H1 (cell line): ENCODE data around the gene ITPKB. TPM values are rescaled to one million over a fixed set of nuclear protein-coding genes. Genes with fewer than 3 reads are reported as not detected.

Source experiments
- CTCF ChIA-PET: fragments of 300-600 bp; sonication (Branson Sonifier 250); formaldehyde crosslinking; loops from one replicate; lab custom pipeline; 2021; ENCODE audit not compliant: partially characterized antibody; lab: Charles Lee
- POLR2A ChIA-PET: fragments of 300-600 bp; sonication (Branson Sonifier 250); formaldehyde crosslinking; loops from one replicate; lab custom pipeline; 2021; ENCODE audit warnings: inconsistent platforms; ENCODE audit not compliant: partially characterized antibody; lab: Charles Lee
- DNase-seq, 2 experiments: peaks; one replicate each; pipeline versions ENCODE4 v3.0.0 to v3.0.0-alpha.2; 2010 to 2022; ENCODE audit warnings: low spot score in 2 of 2, low read depth in 1 of 2, mixed read lengths in 1 of 2
- FAIRE-seq: peaks from 2 replicates; lab custom pipeline; 2011; peaks lifted over from hg19 to GRCh38; lab: Jason Lieb, UNC
- H2AFZ ChIP-seq: 2 replicates; pipeline ENCODE4 v1.8.1; 2012; ENCODE audit warnings: low read length, inconsistent platforms
- H2AK5ac ChIP-seq: 2 replicates; pipeline ENCODE4 v1.6.1; 2013; ENCODE audit warnings: low read depth, low read length
- H2BK120ac ChIP-seq: replicated peaks from 2 replicates; pipeline ENCODE3; 2013; ENCODE audit warnings: low read depth, low read length, inconsistent platforms
- H2BK12ac ChIP-seq: 2 replicates; pipeline ENCODE4 v1.6.1; 2013; ENCODE audit warnings: low read depth, low read length
- H2BK15ac ChIP-seq: 2 replicates; pipeline ENCODE4 v1.6.1; 2013; ENCODE audit warnings: low read length
- H2BK20ac ChIP-seq: 2 replicates; pipeline ENCODE4 v1.6.1; 2013; ENCODE audit warnings: low read length
- H2BK5ac ChIP-seq: 2 replicates; pipeline ENCODE4 v1.6.1; 2013; ENCODE audit warnings: low read depth, low read length
- H3K14ac ChIP-seq: 2 replicates; pipeline ENCODE4 v1.6.1; 2013; ENCODE audit warnings: inconsistent platforms; ENCODE audit not compliant: insufficient read length
- H3K18ac ChIP-seq: 2 replicates; pipeline ENCODE4 v1.6.1; 2013; ENCODE audit warnings: low read length; ENCODE audit errors: extremely low read depth
- H3K23ac ChIP-seq: 2 replicates; pipeline ENCODE4 v1.6.1; 2013; ENCODE audit warnings: inconsistent platforms; ENCODE audit not compliant: insufficient read length
- H3K23me2 ChIP-seq: 2 replicates; pipeline ENCODE4 v1.6.1; 2013; ENCODE audit warnings: low read depth, low read length
- H3K27ac ChIP-seq: 2 replicates; pipeline ENCODE4 v1.6.1; 2011; ENCODE audit warnings: low read depth, low read length, inconsistent platforms
- H3K27me3 ChIP-seq, 4 experiments: replicated peaks in 1 of 4; 1 replicate in 1 of 4; 2 replicates in 3 of 4; pipeline versions ENCODE4 v1.6.1 to v1.8.1; 2011 to 2013; ENCODE audit warnings: low read length in 3 of 4, mild to moderate bottlenecking in 3 of 4, inconsistent platforms in 2 of 4, mixed read lengths in 2 of 4, moderate library complexity in 1 of 4; ENCODE audit not compliant: control insufficient read depth in 3 of 4, insufficient read depth in 3 of 4; ENCODE audit errors: extremely low read depth in 1 of 4
- H3K36me3 ChIP-seq, 4 experiments: 2 replicates each; pipeline versions ENCODE4 v1.6.1 to v1.8.1; 2011 to 2013; ENCODE audit warnings: mild to moderate bottlenecking in 4 of 4, low read length in 3 of 4, moderate library complexity in 2 of 4, control low read depth in 1 of 4, inconsistent platforms in 1 of 4; ENCODE audit not compliant: insufficient read depth in 4 of 4, control insufficient read depth in 2 of 4
- H3K4ac ChIP-seq: replicated peaks from 2 replicates; pipeline ENCODE3; 2013; ENCODE audit warnings: low read length, low read depth, mixed read lengths, inconsistent platforms; ENCODE audit not compliant: insufficient read length
- H3K4me1 ChIP-seq, 4 experiments: replicated peaks in 1 of 4; 1 replicate in 1 of 4; 2 replicates in 3 of 4; pipeline versions ENCODE4 v1.6.1 to v1.8.1; 2011 to 2013; ENCODE audit warnings: low read length in 3 of 4, inconsistent platforms in 2 of 4, mixed read lengths in 1 of 4; ENCODE audit not compliant: insufficient read depth in 4 of 4, control insufficient read depth in 3 of 4
- H3K4me2 ChIP-seq, 2 experiments: 2 replicates each; pipeline versions ENCODE4 v1.6.1 to v1.8.1; 2011 to 2013; ENCODE audit warnings: low read depth in 2 of 2, low read length in 2 of 2, control low read depth in 1 of 2, inconsistent platforms in 1 of 2, mild to moderate bottlenecking in 1 of 2; ENCODE audit not compliant: insufficient read depth in 1 of 2
- H3K4me3 ChIP-seq, 4 experiments: fragments of 200-600, 300-600 bp in 1 of 4; sonication (generic), shearing (Covaris generic), sonication (Bioruptor Twin) in 1 of 4; 2 replicates each; pipeline versions ENCODE4 v1.5.1 to v1.8.1; 2011 to 2016; ENCODE audit warnings: low read length in 4 of 4, low read depth in 3 of 4, control low read depth in 2 of 4, inconsistent platforms in 2 of 4, mild to moderate bottlenecking in 2 of 4, mixed read lengths in 1 of 4, moderate library complexity in 1 of 4; ENCODE audit not compliant: insufficient read depth in 2 of 4; ENCODE audit errors: extremely low read depth in 1 of 4
- H3K56ac ChIP-seq: replicated peaks from 2 replicates; pipeline ENCODE3; 2013; ENCODE audit warnings: low read depth, mild to moderate bottlenecking, mixed read lengths, low read length, inconsistent platforms; ENCODE audit not compliant: insufficient read length
- H3K79me1 ChIP-seq: 2 replicates; pipeline ENCODE4 v1.6.1; 2013; ENCODE audit warnings: low read depth, low read length, control low read depth
- H3K79me2 ChIP-seq, 2 experiments: 2 replicates each; pipeline versions ENCODE4 v1.6.1 to v1.8.1; 2012 to 2013; ENCODE audit warnings: low read length in 2 of 2, mild to moderate bottlenecking in 2 of 2, inconsistent platforms in 1 of 2; ENCODE audit not compliant: insufficient read depth in 2 of 2, control insufficient read depth in 1 of 2
- H3K9ac ChIP-seq, 4 experiments: replicated peaks in 1 of 4; 1 replicate in 1 of 4; 2 replicates in 3 of 4; pipeline versions ENCODE4 v1.6.1 to v1.8.1; 2011 to 2013; ENCODE audit warnings: low read depth in 3 of 4, low read length in 3 of 4, control low read depth in 2 of 4, mild to moderate bottlenecking in 2 of 4, moderate library complexity in 2 of 4, inconsistent platforms in 1 of 4; ENCODE audit errors: extremely low read depth in 1 of 4
- H3K9me3 ChIP-seq, 2 experiments: 2 replicates each; pipeline versions ENCODE4 v1.6.1 to v1.8.1; 2012 to 2013; ENCODE audit warnings: mild to moderate bottlenecking in 2 of 2, moderate library complexity in 2 of 2, control low read depth in 1 of 2, inconsistent platforms in 1 of 2, low read depth in 1 of 2, low read length in 1 of 2, mixed read lengths in 1 of 2; ENCODE audit not compliant: insufficient read depth in 2 of 2
- H4K20me1 ChIP-seq, 2 experiments: replicated peaks in 1 of 2; 2 replicates each; pipeline versions ENCODE3 to v1.8.1; 2011 to 2013; ENCODE audit warnings: inconsistent platforms in 2 of 2, low read length in 2 of 2, mild to moderate bottlenecking in 1 of 2; ENCODE audit not compliant: insufficient read depth in 2 of 2, control insufficient read depth in 1 of 2
- H4K5ac ChIP-seq: 2 replicates; pipeline ENCODE4 v1.6.1; 2013; ENCODE audit warnings: low read length, low read depth, mixed read lengths, inconsistent platforms; ENCODE audit not compliant: insufficient read length
- H4K8ac ChIP-seq: 2 replicates; pipeline ENCODE4 v1.8.0; 2013; ENCODE audit warnings: mild to moderate bottlenecking, moderate library complexity, low read length, inconsistent platforms; ENCODE audit not compliant: insufficient read depth; ENCODE audit errors: extremely low read depth
- H4K91ac ChIP-seq: replicated peaks from 2 replicates; pipeline ENCODE3; 2013; ENCODE audit warnings: low read length, mixed read lengths, inconsistent platforms; ENCODE audit not compliant: insufficient read length
- FOSL1 ChIP-seq: IDR thresholded peaks from 2 replicates; pipeline ENCODE4 v1.6.1; 2011; ENCODE audit warnings: mild to moderate bottlenecking, low read depth, low read length, moderate library complexity; ENCODE audit not compliant: insufficient read depth
- JUND ChIP-seq: IDR thresholded peaks from 2 replicates; pipeline ENCODE4 v1.6.1; 2011; ENCODE audit warnings: mild to moderate bottlenecking, improper control_type of control experiment, low read length
- POU5F1 ChIP-seq: IDR thresholded peaks from 2 replicates; pipeline ENCODE4 v1.6.1; 2011; ENCODE audit warnings: low read depth, mild to moderate bottlenecking, low read length, moderate library complexity
- SIRT6 ChIP-seq: IDR thresholded peaks from one replicate; pipeline ENCODE4 v1.7.1; 2012; ENCODE audit warnings: low read length, inconsistent platforms
- TEAD4 ChIP-seq: IDR thresholded peaks from 2 replicates; pipeline ENCODE4 v1.6.1; 2012; ENCODE audit warnings: low read depth, low read length, inconsistent platforms, mixed read lengths
- WGBS, 2 experiments: shearing (Covaris generic) in 1 of 2; methylation state at CpG; one replicate each; pipeline versions ENCODE4 v1.1.6 to v1.1.7; 2013 to 2015; ENCODE audit warnings: low lambda C conversion rate in 2 of 2, mixed read lengths in 2 of 2, inconsistent platforms in 1 of 2, low coverage in 1 of 2, missing lambda C conversion rate in 1 of 2; ENCODE audit not compliant: insufficient replicate concordance in 2 of 2, insufficient coverage in 1 of 2, insufficient read length in 1 of 2; ENCODE audit errors: extremely low coverage in 1 of 2, missing lambda C conversion rate in 1 of 2; 5-methylcytosine and 5-hydroxymethylcytosine counted together
- polyA plus RNA-seq, 7 experiments: library from polyadenylated mRNA; depleted of rRNA in 3 of 7; stranded (reverse) in 5 of 7; unstranded in 2 of 7; fragments of >200 nt in 5 of 7; fragments of 200-250 nt in 2 of 7; gene quantifications; 1 replicate in 5 of 7; 2 replicates in 1 of 7; 4 replicates in 1 of 7; pipeline versions ENCODE4 v1.2.1 to v1.2.3, GENCODE V29; 2011 to 2013; ENCODE audit warnings: missing spikeins in 2 of 7, mixed read lengths in 2 of 7
- total RNA-seq: library from RNA; stranded (reverse); fragmentation: NEBNext Ultra II Directional; extraction: Animal tissue kit (Norgen Biotek cat#: 25700); gene quantifications from 2 replicates; pipeline ENCODE4 v1.2.1, GENCODE V29; 2021

Gene ITPKB
- total and polyA plus RNA-seq, 2 of the 8 experiments (the other 6 are each of a cell fraction or from before 2014, with no cell fraction given), result 1.7 to 4.8 TPM

- Histone ChIP-seq H2AFZ (no peak overlapping the region), H2BK5ac (no peak overlapping the region), H2BK12ac (no peak overlapping the region), H3K23me2 (no peaks in the 10 kb centered on the region), H4K5ac (no peak overlapping the region), H2AK5ac (no peak overlapping the region)
- 85% methylated on average over 3 of the region's 3 CpGs; no CpG with 5 or more reads in 1 of the 2 experiments for WGBS, 2 experiments
- FAIRE-seq, result no peak
- POLR2A ChIA-PET, result interaction anchor here (0.9 to 1.6 kb wide), 3 partner anchors 10 to 39 kb away, joined by 3 to 4 read pairs (median 4); no protein-coding TSS in a partner anchor
- TF ChIP-seq POU5F1 (no peak), TEAD4 (no peak), SIRT6 (no peak), JUND (no peak), FOSL1 (no peak)
- TF ChIP-seq, all 59 proteins: peak for 0
- Histone ChIP-seq H3K79me1 (no peaks in the 10 kb centered on the region), H3K23ac (no peak overlapping the region), H4K8ac (no peak overlapping the region), H3K27ac (no peak overlapping the region), H3K4me3 (no peak overlapping the region), H3K4me1 (peaks cover 2 to 9% (median 5%) of the 10 kb centered on the region in 4 experiments), H3K79me2 (no peaks in the 10 kb centered on the region), H4K20me1 (no peaks in the 10 kb centered on the region), H3K36me3 (no peaks in the 10 kb centered on the region), H3K18ac (no peak overlapping the region), H3K4ac (no peak overlapping the region), H3K27me3 (no peaks in the 10 kb centered on the region), H2BK120ac (no peak overlapping the region), H2BK20ac (no peak overlapping the region), H3K9ac (no peak overlapping the region), H3K9me3 (no peaks in the 10 kb centered on the region), H3K14ac (no peak overlapping the region), H3K4me2 (no peak overlapping the region), H3K56ac (no peak overlapping the region), H2BK15ac (no peak overlapping the region), H4K91ac (no peak overlapping the region)
- DNase-seq, result no peak
- CTCF ChIA-PET, result interaction anchor here (0.6 to 3.7 kb wide), 8 partner anchors 11 to 246 kb away, joined by 3 to 14 read pairs (median 3); no protein-coding TSS in a partner anchor
Observed at GRCh38 chr1:226692823-226693222, 46.3 kb downstream of the ITPKB start.
